Keratinocyte (primary cell): ENCODE results near the gene ZRANB1. TPM values are rescaled to one million over a fixed set of nuclear protein-coding genes. Genes with fewer than 3 reads are reported as not detected.
"Not testable (repeated sequence)": the region's sequence is repeated elsewhere in the genome, so short reads cannot be mapped to it uniquely, and the experiment has no call there.

Experiments used
- DNase-seq: peaks from one replicate; pipeline ENCODE4 v3.0.0-alpha.2; 2011; ENCODE audit warnings: low read depth, missing footprints, low spot score
- FAIRE-seq: peaks from 2 replicates; lab custom pipeline; 2011; peaks lifted over from hg19 to GRCh38; lab: Jason Lieb, UNC
- H2AFZ ChIP-seq: 2 replicates; pipeline ENCODE4 v1.6.0; 2012; ENCODE audit warnings: low read length, control low read depth, inconsistent platforms; ENCODE audit not compliant: control insufficient read depth
- H3K27ac ChIP-seq: 2 replicates; pipeline ENCODE4 v1.5.1; 2011; ENCODE audit warnings: low read length; ENCODE audit not compliant: control insufficient read depth, insufficient read depth
- H3K27me3 ChIP-seq: 3 replicates; pipeline ENCODE4 v1.6.0; 2011; ENCODE audit warnings: low read length; ENCODE audit not compliant: control insufficient read depth, insufficient read depth; ENCODE audit errors: extremely low read depth
- H3K36me3 ChIP-seq, 2 experiments: 2 replicates in 1 of 2; 3 replicates in 1 of 2; pipeline ENCODE4 v1.5.1; 2011; ENCODE audit warnings: low read length in 2 of 2, mild to moderate bottlenecking in 1 of 2; ENCODE audit not compliant: control insufficient read depth in 2 of 2, insufficient read depth in 2 of 2; ENCODE audit errors: extremely low read depth in 1 of 2
- H3K4me1 ChIP-seq: 3 replicates; pipeline ENCODE4 v1.5.1; 2011; ENCODE audit warnings: low read length; ENCODE audit not compliant: control insufficient read depth, insufficient read depth; ENCODE audit errors: extremely low read depth
- H3K4me2 ChIP-seq: 3 replicates; pipeline ENCODE4 v1.6.0; 2011; ENCODE audit warnings: low read depth, low read length; ENCODE audit not compliant: control insufficient read depth, insufficient read depth; ENCODE audit errors: extremely low read depth
- H3K4me3 ChIP-seq, 3 experiments: fragments of 200-600 bp in 1 of 3; sonication (generic) in 1 of 3; 2 replicates in 2 of 3; 3 replicates in 1 of 3; pipeline ENCODE4 v1.5.1; 2011 to 2016; ENCODE audit warnings: low read length in 3 of 3, mild to moderate bottlenecking in 3 of 3, control low read depth in 2 of 3, inconsistent platforms in 1 of 3, low read depth in 1 of 3, mixed read lengths in 1 of 3, mixed run types in 1 of 3, moderate library complexity in 1 of 3; ENCODE audit not compliant: control insufficient read depth in 2 of 3, insufficient read depth in 2 of 3; ENCODE audit errors: extremely low read depth in 1 of 3
- H3K79me2 ChIP-seq: 2 replicates; pipeline ENCODE4 v1.6.0; 2012; ENCODE audit warnings: low read length; ENCODE audit not compliant: control insufficient read depth, insufficient read depth
- H3K9ac ChIP-seq: 3 replicates; pipeline ENCODE4 v1.6.0; 2011; ENCODE audit warnings: low read length; ENCODE audit not compliant: control insufficient read depth, insufficient read depth; ENCODE audit errors: extremely low read depth
- H3K9me1 ChIP-seq: 3 replicates; pipeline ENCODE4 v1.6.0; 2011; ENCODE audit warnings: low read length; ENCODE audit not compliant: control insufficient read depth, insufficient read depth; ENCODE audit errors: extremely low read depth
- H3K9me3 ChIP-seq: 2 replicates; pipeline ENCODE4 v1.5.1; 2012; ENCODE audit warnings: low read depth, low read length; ENCODE audit not compliant: control insufficient read depth
- H4K20me1 ChIP-seq: 3 replicates; pipeline ENCODE4 v1.6.0; 2011; ENCODE audit warnings: low read length; ENCODE audit not compliant: control insufficient read depth, insufficient read depth; ENCODE audit errors: extremely low read depth
- EZH2 ChIP-seq: IDR thresholded peaks from one replicate; pipeline ENCODE4 v1.6.1; 2012; ENCODE audit warnings: inconsistent platforms, mild to moderate bottlenecking, low read length, moderate library complexity
- dilution Hi-C: fragments of 300-500 bp; cut with MboI; formaldehyde crosslinking; loops from one replicate; pipeline ENCODE4 v1.7.0; 2020; ENCODE audit warnings: low sequenced_read_pairs; ENCODE audit not compliant: extremely low pct_ligation_motif_present
- polyA plus RNA-seq, 5 experiments: library from polyadenylated mRNA; depleted of rRNA in 3 of 5; stranded (reverse) in 3 of 5; stranded (forward) in 1 of 5; unstranded in 1 of 5; fragments of >200 nt; gene quantifications; 1 replicate in 1 of 5; 2 replicates in 3 of 5; 3 replicates in 1 of 5; pipeline versions ENCODE4 v1.2.1 to v1.2.3, GENCODE V29; 2011 to 2012; ENCODE audit warnings: missing spikeins in 2 of 5, low read depth in 1 of 5, low replicate concordance in 1 of 5
- TF ChIP-seq, protein P1 (sequence below), 3 experiments: IDR thresholded peaks in 1 of 3; conservative IDR thresholded peaks in 1 of 3; optimal IDR thresholded peaks in 1 of 3; 2 replicates in 2 of 3; 3 replicates in 1 of 3; pipeline versions ENCODE3 to v1.5.1; 2011; ENCODE audit warnings: low read length in 3 of 3, mild to moderate bottlenecking in 3 of 3, moderate library complexity in 2 of 3, control low read depth in 1 of 3, inconsistent platforms in 1 of 3; ENCODE audit not compliant: insufficient read depth in 2 of 3; ENCODE audit errors: extremely low read depth in 1 of 3

Gene ZRANB1
- polyA plus RNA-seq, 1 donor (not counting 4 experiments of a cell fraction or from before 2014, with no cell fraction given), result 9.3 TPM

DNA sequence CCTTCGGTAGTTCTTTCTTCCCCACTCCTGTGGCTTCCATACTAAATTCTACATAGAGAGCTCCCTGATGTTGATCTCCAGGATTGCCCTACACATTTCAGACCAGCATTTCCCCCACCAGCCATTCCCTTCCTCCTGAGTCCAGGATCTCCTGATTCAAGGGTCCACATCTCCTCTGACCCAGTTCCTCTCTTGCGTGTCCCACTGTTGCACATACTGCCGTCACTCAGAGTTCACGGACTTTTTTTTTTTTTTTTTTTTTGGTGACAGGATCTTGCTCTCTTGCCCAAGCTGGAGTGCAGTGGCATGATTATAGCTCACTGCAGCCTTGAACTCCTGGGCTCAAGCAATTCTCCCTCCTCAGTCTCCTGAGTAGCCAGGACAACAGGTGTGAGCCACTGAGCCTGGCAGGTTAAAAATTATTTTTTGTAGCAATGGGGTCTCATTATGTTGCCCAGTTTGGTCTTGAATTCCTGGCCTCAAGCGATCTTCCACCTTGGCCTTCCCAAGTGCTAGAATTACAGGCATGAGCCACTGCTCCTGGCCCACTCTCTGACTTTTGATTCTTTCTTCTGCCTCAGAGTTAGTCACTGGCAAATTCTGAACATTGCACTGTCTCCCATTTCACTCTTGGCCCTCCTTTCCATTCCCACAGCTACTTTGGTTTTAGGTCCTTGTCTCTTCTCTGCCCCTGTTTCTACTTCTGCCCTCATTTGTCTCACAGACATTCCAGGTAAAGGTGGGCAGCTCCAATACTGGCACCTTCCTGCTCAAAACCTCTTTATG, 29.6 kb upstream of the ZRANB1 start:
- Histone ChIP-seq H3K27me3 (peaks cover 2% of the 10 kb centered on the region), H3K4me2 (no peak overlapping the region), H3K4me3 (no peak overlapping the region), H3K79me2 (no peaks in the 10 kb centered on the region), H4K20me1 (no peaks in the 10 kb centered on the region), H3K9me1 (no peaks in the 10 kb centered on the region), H3K4me1 (peaks cover 6% of the 10 kb centered on the region), H3K27ac (no peak overlapping the region), H3K9ac (no peak overlapping the region), H3K36me3 (no peaks in the 10 kb centered on the region), H2AFZ (no peak overlapping the region), H3K9me3 (no peaks in the 10 kb centered on the region)
- no peak for DNase-seq
- dilution Hi-C loops, result no loop called here
- no peak for FAIRE-seq
- no peak for TF ChIP-seq EZH2
- TF ChIP-seq, protein P1, sequence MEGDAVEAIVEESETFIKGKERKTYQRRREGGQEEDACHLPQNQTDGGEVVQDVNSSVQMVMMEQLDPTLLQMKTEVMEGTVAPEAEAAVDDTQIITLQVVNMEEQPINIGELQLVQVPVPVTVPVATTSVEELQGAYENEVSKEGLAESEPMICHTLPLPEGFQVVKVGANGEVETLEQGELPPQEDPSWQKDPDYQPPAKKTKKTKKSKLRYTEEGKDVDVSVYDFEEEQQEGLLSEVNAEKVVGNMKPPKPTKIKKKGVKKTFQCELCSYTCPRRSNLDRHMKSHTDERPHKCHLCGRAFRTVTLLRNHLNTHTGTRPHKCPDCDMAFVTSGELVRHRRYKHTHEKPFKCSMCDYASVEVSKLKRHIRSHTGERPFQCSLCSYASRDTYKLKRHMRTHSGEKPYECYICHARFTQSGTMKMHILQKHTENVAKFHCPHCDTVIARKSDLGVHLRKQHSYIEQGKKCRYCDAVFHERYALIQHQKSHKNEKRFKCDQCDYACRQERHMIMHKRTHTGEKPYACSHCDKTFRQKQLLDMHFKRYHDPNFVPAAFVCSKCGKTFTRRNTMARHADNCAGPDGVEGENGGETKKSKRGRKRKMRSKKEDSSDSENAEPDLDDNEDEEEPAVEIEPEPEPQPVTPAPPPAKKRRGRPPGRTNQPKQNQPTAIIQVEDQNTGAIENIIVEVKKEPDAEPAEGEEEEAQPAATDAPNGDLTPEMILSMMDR (optimal IDR thresholded peaks at IDR 0.05 in 1 of 3, IDR thresholded peaks at IDR 0.05 in 1 of 3, conservative IDR thresholded peaks at IDR 0.05 in 1 of 3; ENCODE audit: extremely low read depth in 1 of 3, insufficient read depth in 2 of 3, low read length in 3 of 3), result no peak

DNA sequence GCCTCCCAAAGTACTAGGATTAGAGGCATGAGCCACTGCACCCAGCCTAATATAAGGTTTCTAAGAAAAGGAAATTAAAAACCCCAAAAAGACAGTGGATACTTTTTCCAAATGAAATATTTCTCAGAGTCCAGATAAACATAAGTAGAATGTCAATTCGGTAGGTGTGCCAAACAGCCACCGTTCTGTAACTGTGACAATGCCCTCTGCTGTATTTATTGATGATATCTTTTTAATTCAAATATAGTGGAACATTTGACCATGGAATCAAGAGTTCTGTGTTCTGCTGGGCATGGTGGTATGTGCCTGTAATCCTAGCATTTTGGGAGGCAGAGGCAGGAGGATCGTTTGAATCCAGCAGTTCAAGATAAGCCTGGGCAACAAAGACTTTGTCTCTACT, 28.8 kb upstream of the ZRANB1 start:
- Histone ChIP-seq H3K9me3 (no peaks in the 10 kb centered on the region), H3K79me2 (peaks cover 9% of the 10 kb centered on the region), H3K4me2 (no peak overlapping the region), H3K36me3 (no peaks in the 10 kb centered on the region), H4K20me1 (peaks cover 1% of the 10 kb centered on the region), H3K9me1 (no peaks in the 10 kb centered on the region), H3K4me1 (peaks cover under 1% of the 10 kb centered on the region), H3K4me3 (no peak overlapping the region), H3K27ac (no peak overlapping the region), H3K9ac (no peak overlapping the region), H2AFZ (no peak overlapping the region), H3K27me3 (peaks cover 2% of the 10 kb centered on the region)
- DNase-seq (no peak), FAIRE-seq (no peak)
- dilution Hi-C loops, result no loop called here
- TF ChIP-seq EZH2, result no peak
- TF ChIP-seq, protein P1 (optimal IDR thresholded peaks at IDR 0.05 in 1 of 3, IDR thresholded peaks at IDR 0.05 in 1 of 3, conservative IDR thresholded peaks at IDR 0.05 in 1 of 3; ENCODE audit: extremely low read depth in 1 of 3, insufficient read depth in 2 of 3, low read length in 3 of 3), result no peak

DNA sequence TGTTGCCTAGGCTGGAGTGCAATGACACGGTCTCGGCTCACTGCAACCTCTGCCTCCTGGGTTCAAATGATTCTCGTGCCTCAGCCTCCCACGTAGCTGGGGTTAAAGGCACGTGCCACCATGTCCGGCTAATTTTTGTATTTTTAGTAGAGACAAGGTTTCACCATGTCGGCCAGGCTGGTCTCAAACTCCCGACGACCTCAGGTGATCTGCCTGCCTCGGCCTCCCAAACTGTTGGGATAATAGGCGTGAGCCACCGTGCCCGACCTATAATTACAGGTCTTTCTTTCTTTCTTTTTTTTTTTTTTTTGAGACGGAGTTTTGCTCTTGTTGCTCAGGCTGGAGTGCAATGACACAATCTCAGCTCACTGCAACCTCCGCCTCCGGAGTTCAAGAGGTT, 27.5 kb upstream of the ZRANB1 start:
- DNase-seq, H3K9me3 ChIP-seq, dilution Hi-C loops, H3K4me2 ChIP-seq, H3K9ac ChIP-seq, H3K27ac ChIP-seq, H3K27me3 ChIP-seq, H3K9me1 ChIP-seq, H3K4me3 ChIP-seq, H4K20me1 ChIP-seq, H2AFZ ChIP-seq, H3K4me1 ChIP-seq, H3K36me3 ChIP-seq, FAIRE-seq: not testable (repeated sequence)
- peaks cover 21% of the 10 kb centered on the region for H3K79me2 ChIP-seq
